GM21367 (cell line): ENCODE results near the gene MACROH2A2.
"Not testable (repeated sequence)": the region's sequence is repeated elsewhere in the genome, so short reads cannot be mapped to it uniquely, and the experiment has no call there.

ENCODE experiments used
- ATAC-seq: cut with Tn5 transposase; IDR thresholded peaks from one replicate; pipeline ENCODE4 v1.9.1; 2021; ENCODE audit not compliant: unreplicated experiment

The MACROH2A2 gene

DNA sequence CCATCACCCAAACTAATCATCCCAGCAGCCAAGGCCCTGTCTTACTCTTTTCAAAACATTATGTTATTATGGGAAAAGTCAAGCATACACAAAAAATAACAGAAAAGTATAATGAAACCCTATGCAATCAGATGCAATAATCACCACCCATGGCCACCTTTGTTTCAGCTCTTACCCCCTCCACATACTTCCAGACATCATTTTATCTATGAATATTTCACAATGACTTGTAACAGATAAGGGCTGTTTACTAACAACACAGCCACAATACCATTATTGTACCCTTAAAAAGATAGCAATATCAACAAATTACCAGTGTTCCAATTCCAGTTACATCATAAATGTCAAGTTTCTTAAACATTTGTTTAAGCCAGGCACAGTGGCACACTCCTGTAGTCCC, 44.8 kb downstream of the MACROH2A2 start:
- no peak for ATAC-seq

DNA sequence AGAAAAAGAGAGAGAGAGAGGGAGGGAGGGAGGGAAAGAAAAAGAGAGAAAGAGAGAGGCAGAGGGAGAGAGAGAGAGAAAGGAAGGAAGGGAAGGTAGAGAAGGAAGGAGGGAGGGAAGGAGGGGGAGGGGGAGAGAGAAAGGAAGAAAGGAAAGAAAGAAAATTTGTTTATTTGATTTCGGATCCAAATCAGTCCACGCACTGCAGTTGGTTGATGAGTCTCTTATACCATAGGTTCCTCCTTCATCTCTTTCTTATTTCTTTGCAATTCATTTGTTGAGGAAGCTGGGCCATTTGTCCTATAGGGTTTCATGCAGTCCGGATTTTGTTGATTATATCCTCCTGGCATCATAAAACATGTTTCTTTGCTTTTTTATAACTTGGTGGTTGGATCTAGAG, 45.6 kb downstream of the MACROH2A2 start:
- ATAC-seq, result no peak

- not testable (repeated sequence) for ATAC-seq
Observed at GRCh38 chr10:70101068-70101562, 48.5 kb downstream of the MACROH2A2 start.

- ATAC-seq, result no peak
Observed at GRCh38 chr10:70101668-70102067, 49.0 kb downstream of the MACROH2A2 start.

DNA sequence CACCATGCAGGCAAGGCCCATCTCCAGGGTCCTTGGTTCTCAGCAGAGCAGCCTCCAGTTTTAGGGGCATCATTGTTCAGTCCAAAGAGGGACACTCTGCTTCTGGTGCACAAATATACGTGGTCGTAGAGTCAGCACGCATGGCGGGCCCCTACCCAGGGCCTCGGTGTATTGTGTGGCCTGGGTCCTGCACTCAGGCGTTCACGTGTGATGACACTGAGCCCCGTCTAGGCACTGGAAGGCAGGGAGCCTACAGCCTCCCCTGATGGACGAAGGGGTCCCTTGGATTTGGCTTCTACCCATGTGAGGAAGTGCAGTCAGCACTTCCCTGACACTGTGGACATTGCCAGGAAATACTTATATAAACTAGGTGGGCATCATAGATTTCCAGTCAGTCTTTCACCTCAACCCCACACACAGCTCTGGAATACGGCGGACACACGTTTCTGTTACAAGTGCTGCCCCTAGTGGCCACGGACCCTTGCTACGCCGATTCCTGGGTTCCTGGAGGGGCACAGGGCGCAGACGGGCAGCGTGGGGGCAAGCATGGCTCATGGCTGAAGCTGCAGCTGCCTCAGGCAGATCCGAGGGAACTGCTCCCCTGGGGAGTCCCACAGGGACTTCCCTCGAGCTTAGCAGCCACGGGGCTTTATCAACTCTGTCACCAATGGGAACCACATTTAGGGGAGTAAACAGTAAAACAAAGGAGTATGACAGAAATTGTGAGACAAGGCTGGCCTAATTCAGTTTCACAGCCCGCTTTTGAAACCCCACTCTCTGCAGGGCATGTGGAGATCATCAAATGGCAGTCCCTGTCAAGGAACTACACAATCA, 54.5 kb downstream of the MACROH2A2 start:
- no peak for ATAC-seq

DNA sequence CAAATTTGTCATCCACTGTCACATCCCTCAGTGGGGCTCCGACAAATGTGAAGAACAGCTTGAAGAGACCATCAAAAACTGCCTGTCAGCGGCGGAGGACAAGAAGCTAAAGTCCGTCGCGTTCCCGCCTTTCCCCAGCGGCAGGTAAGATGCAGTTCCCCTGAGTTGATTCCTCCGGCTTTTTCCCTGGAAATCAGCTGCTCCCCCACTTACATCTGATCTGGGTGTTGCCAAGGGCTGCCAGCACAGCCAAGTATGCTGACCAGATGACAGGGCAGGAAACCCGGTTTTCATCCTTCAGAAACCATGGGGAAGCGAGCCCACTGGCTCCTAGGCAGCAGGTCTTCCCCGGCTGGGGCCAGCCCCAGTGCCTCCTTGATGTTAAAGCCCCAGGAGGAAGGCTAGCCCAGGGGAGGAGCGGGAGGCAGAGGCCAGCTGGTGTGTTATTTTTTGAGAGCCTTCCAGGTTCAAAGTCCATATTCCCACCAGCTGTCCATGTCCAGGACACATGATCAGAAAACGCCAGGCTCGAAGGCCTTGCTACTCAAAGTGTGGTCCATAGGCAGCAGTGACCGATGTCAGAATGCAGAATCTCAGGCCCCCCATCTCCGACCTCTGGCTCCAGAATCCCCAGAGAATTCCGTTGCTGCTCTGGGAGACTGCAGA, 56.6 kb downstream of the MACROH2A2 start:
- no peak for ATAC-seq

GRCh38 chr10:70111496-70111895, 58.9 kb downstream of the MACROH2A2 start:
- no peak for ATAC-seq

DNA sequence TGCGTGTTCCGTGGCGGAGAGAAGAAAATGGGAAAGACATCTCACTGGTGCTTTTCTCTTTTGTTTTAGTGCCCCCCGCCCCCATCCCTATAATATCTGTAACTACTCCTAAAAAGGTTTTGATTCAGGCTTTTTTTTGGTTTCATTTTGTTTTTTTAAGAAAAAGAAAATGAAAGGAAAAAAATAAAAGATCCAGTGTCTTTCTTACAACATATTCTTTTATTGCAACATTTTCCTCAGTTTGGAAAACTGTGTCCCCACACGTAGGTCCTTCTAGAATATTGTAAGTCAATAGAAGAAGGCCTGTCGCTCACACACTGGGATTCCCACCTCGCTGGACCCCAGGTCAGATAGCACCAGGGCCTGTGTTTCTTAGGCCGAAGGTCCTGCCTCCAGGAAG, 59.4 kb downstream of the MACROH2A2 start:
- no peak for ATAC-seq

DNA sequence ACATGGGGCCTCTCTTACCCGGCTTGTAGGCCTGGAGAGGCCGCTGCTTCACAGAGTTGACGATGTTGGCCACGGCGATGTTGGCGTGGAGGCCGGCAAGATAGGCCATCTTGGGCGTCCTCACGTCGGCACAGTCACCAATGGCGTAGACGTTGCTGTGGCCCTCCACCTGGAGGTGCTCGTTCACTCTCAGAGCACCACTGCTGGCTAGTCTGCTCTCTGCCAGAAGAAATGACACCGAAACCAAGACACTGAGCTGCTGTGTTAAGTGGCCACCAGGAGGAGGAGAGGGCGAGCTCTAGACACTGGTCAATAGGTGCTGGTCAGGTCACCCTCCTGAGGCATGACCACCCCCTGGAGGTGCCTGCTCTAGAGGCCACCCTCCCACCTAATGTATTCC, 62.3 kb downstream of the MACROH2A2 start:
- ATAC-seq, result no peak

DNA sequence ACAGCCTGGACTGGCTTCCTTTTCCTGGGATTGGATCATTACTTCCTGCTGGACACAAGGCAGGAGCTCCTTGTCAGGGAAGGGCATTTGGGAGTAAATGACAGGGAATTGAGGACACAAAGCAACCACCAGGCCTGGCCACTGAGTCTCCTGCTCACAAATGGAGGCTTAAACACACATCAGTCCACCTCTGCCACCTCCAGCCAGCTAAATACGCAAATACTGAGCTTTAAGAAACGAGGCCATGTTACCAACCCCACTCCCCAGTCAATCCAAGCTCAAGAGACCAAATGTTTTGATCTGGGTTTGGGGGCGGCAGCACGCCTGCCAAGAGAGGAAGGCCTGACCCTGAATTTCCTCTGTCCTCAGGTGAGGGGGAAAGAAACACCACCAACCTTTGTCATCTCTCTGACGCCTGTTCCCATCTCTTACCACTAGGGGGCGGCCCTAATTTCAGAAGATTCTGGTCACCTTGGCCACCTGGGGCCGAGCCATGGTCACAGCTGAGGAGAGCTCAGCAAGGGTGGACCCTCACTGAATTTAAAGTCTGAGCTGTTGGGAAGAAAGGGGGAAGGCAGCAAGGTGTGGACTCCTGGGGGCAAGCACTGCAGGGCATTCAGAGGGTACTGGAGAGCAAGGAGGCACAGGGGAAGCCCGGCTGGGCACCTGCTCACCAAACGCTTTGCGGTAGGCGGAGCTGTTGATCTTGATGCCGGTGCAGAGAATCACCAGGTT, 63.5 kb downstream of the MACROH2A2 start:
- no peak for ATAC-seq

- ATAC-seq, result no peak
Observed at GRCh38 chr10:70117646-70118045, 65.0 kb downstream of the MACROH2A2 start.

DNA sequence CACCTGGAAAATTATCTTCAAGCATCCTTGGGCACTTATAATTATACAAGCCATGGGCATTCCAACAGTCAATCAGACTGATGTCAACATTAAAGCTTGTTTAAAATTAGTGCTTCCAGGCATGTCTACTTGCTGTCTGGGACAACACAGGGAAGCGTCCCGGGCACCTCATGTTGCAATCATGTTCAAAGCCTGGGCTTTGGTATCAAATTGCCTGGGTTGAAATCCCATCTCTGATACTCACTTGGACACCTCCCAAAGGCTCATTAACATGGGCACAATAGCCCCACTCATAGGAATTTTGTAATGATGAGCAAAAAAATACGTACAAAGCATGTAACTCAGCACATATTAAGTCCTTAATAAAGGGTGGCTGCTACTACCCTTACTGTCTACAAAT, 65.5 kb downstream of the MACROH2A2 start:
- ATAC-seq, result no peak

GRCh38 chr10:70119197-70119596, 66.6 kb downstream of the MACROH2A2 start:
- ATAC-seq, result no peak

GRCh38 chr10:70119623-70120022, 67.0 kb downstream of the MACROH2A2 start:
- ATAC-seq, result no peak

- no peak for ATAC-seq
Observed at GRCh38 chr10:70120417-70120816, 67.8 kb downstream of the MACROH2A2 start.

DNA sequence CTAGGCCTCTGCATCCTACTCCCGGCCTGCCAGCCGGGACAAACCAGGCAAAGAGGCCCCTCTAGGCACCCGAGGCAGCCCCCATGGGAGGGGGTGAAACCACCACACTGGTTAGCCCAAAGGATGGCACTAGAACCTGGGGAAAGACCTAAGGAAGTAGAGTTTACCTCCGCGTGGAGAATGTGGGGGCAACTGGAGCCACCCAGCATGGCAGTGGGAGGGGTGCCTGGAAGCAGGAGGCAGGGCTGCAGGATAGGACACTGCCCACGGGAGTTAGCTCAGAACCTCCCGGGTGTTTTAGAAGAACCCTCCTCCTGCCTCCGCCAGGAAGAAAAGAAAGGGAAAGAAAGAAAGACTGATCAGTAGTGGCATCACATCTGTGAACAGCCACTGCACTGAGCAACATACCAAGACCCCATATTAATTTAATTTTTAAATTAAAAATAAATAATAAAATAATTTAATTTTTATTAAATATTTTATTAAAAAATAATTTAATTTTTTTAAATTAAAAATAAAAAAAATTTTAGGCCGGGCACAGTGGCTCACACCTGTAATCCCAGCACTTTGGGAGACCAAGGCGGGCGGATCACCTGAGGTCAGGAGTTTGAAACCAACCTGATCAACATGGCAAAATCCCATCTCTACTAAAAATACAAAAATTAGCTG, 68.8 kb downstream of the MACROH2A2 start:
- ATAC-seq, result no peak

DNA sequence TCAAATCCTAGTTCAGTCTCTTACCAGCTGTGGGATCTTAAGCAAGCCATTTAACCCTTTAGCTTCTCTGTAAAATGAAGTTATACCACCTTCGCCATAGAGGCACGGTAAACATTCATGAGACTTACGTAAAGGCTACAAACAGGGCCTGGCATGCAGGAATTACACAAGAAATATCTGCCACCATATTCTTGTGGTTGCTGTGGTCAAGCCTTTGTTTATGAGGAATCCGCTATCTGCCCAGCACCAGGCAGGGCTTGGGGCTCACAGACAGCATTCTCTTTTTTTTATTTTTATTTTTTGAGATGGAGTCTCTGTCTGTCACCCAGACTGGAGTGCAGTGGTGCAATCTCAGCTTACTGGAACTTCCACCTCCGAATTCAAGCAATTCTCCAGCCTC, 70.1 kb downstream of the MACROH2A2 start:
- ATAC-seq, result no peak

GRCh38 chr10:70123166-70123565, 70.5 kb downstream of the MACROH2A2 start:
- not testable (repeated sequence) for ATAC-seq

DNA sequence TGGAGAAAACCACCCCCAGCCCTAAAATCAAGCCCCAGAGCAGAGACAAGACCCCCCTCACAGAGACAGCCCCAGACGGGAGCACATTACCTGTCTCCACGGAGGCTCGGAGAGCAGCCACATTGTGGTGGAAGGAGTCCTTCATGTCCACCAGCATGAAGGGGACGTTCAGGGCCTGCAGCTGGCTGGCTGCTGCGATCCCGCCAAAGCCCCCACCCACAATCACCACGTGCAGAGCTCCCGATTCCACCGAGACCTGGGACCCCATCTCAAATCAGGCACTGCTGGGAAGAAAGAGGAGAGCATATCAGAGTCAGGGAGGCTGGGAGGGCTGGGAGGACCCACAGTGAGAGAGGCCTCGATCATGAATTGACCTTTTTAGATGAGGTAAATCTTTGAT, 71.2 kb downstream of the MACROH2A2 start:
- no peak for ATAC-seq

DNA sequence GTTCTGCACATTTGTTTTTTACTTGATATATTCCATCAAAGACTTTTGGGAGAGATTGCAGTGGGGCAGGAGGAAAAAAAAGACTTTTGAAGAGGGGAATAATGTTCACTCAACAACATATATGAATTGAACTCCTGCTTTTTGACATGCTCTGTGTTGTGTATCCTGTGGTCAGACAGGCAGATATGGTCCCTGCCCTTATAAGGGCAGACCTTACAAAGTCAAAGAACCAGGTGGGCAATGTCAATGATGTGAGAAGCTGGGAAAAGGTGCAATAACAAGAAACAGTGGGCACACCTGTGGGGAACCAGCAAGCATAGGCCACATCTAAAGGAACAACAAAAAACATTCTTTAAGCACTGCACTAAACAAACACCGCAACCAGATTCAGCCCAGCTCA, 71.8 kb downstream of the MACROH2A2 start:
- ATAC-seq, result no peak

GRCh38 chr10:70124918-70125317, 72.3 kb downstream of the MACROH2A2 start:
- ATAC-seq, result no peak
